ENCODE results near the gene DNMT1. TPM values are rescaled to one million over a fixed set of nuclear protein-coding genes. Genes with fewer than 3 reads are reported as not detected.
"Not testable (repeated sequence)": the region's sequence is repeated elsewhere in the genome, so short reads cannot be mapped to it uniquely, and the experiment has no call there.

The DNMT1 gene
- total RNA-seq, 1 donor from 2014 or later = 150 TPM

DNA sequence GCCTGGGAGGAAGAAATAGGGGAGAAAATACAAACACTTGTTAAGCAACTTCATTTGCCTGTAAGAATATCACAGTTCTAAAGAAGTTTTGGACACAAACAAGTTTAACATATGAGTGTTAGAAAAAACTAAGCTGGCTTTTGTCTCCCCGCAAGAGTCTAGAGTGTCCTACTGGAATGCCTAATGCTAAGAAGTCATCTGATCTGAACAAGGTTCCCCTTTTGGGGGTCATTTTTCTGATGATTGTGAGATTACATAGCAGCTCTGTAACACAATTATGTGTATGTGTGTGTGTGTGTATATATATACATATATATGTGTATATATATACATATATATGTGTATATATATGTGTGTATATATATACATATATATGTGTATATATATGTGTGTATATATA lies 12.7 kb downstream of the DNMT1 start:
- peaks cover 1% of the 10 kb centered on the region for H3K36me3 Mint-ChIP-seq (ENCODE audit: insufficient read depth)
- no peak overlapping the region for H3K4me3 Mint-ChIP-seq (ENCODE audit: low read depth)
- no peaks in the 10 kb centered on the region for H3K4me1 Mint-ChIP-seq (ENCODE audit: low read depth)
- no peaks in the 10 kb centered on the region for H3K9me3 Mint-ChIP-seq (ENCODE audit: low read depth)
- TF ChIP-seq, protein P1, sequence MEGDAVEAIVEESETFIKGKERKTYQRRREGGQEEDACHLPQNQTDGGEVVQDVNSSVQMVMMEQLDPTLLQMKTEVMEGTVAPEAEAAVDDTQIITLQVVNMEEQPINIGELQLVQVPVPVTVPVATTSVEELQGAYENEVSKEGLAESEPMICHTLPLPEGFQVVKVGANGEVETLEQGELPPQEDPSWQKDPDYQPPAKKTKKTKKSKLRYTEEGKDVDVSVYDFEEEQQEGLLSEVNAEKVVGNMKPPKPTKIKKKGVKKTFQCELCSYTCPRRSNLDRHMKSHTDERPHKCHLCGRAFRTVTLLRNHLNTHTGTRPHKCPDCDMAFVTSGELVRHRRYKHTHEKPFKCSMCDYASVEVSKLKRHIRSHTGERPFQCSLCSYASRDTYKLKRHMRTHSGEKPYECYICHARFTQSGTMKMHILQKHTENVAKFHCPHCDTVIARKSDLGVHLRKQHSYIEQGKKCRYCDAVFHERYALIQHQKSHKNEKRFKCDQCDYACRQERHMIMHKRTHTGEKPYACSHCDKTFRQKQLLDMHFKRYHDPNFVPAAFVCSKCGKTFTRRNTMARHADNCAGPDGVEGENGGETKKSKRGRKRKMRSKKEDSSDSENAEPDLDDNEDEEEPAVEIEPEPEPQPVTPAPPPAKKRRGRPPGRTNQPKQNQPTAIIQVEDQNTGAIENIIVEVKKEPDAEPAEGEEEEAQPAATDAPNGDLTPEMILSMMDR (IDR thresholded peaks at IDR 0.05; ENCODE audit: unreplicated experiment) = no peak
- DNase-seq (ENCODE audit: low spot score, unreplicated experiment) = no peak
- H3K27me3 Mint-ChIP-seq = no peaks in the 10 kb centered on the region
- no peak overlapping the region for H3K27ac Mint-ChIP-seq

DNA sequence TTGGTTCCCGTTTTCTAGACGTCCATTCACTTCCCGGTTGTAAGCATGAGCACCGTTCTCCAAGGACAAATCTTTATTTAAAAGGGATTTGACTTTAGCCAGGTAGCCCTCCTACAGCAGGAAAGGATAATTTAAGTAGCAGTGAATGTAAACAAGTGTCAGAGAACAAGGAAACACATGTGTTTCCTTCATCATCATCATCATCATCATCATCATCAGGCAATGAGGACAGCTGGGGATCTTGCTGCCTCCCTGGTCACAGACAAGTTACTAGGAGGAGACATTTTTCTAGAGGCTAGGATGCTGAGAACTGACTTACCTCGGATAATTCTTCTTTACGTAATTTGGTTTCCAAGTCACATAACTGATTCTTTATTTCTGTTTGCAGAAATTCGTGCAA lies 14.3 kb downstream of the DNMT1 start:
- no peak overlapping the region for H3K27ac Mint-ChIP-seq
- DNase-seq (ENCODE audit: low spot score, unreplicated experiment) = no peak
- H3K36me3 Mint-ChIP-seq (ENCODE audit: insufficient read depth) = peaks cover 5% of the 10 kb centered on the region
- no peaks in the 10 kb centered on the region for H3K4me1 Mint-ChIP-seq (ENCODE audit: low read depth)
- TF ChIP-seq, protein P1 (IDR thresholded peaks at IDR 0.05; ENCODE audit: unreplicated experiment) = no peak
- H3K9me3 Mint-ChIP-seq (ENCODE audit: low read depth) = no peaks in the 10 kb centered on the region
- no peak overlapping the region for H3K4me3 Mint-ChIP-seq (ENCODE audit: low read depth)
- no peaks in the 10 kb centered on the region for H3K27me3 Mint-ChIP-seq

DNA sequence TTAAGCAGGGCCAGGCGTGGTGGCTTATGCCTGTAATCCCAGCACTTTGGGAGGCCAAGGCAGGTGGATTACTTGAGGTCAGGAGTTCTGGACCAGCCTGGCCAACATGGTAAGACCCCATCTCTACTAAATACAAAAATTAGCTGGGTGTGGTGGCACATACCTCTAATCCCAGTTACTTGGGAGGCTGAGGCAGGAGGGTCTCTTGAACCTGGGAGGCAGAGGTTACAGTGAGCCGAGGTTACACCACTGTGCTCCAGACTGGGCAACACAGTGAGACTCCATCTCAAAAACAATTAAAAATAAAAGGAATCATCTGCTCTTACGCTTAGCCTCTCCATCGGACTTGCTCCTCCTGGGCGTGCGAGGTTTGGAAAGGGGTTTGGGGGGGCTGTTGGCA lies 14.7 kb downstream of the DNMT1 start:
- DNase-seq (ENCODE audit: low spot score, unreplicated experiment); H3K36me3 Mint-ChIP-seq (ENCODE audit: insufficient read depth); H3K4me1 Mint-ChIP-seq (ENCODE audit: low read depth); H3K27me3 Mint-ChIP-seq; H3K27ac Mint-ChIP-seq; H3K4me3 Mint-ChIP-seq (ENCODE audit: low read depth); H3K9me3 Mint-ChIP-seq (ENCODE audit: low read depth): not testable (repeated sequence)

DNA sequence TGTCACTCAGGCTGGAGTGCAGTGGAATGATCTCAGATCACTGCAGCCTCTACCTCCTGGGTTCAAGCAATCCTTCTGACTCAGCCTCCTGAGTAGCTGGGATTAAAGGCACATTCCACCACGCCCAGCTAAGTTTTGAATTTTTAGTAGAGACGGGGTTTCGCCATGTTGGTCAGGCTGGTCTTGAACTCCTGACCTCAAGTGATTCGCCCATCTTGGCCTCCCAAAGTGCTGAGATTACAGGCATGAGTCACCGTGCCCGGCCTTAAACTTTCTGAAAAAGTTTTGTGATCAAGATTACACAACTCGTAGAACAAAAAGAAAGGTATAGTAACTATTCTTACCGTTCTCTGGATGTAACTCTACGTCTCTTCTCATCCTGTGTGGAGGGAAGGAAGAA lies 21.2 kb downstream of the DNMT1 start:
- Mint-ChIP-seq H3K27ac (no peak overlapping the region), H3K4me1 (ENCODE audit: low read depth) (no peaks in the 10 kb centered on the region), H3K36me3 (ENCODE audit: insufficient read depth) (peaks cover 17% of the 10 kb centered on the region), H3K27me3 (no peaks in the 10 kb centered on the region), H3K9me3 (ENCODE audit: low read depth) (no peaks in the 10 kb centered on the region), H3K4me3 (ENCODE audit: low read depth) (no peak overlapping the region)
- no peak for DNase-seq (ENCODE audit: low spot score, unreplicated experiment)
- TF ChIP-seq, protein P1 (IDR thresholded peaks at IDR 0.05; ENCODE audit: unreplicated experiment) = no peak

DNA sequence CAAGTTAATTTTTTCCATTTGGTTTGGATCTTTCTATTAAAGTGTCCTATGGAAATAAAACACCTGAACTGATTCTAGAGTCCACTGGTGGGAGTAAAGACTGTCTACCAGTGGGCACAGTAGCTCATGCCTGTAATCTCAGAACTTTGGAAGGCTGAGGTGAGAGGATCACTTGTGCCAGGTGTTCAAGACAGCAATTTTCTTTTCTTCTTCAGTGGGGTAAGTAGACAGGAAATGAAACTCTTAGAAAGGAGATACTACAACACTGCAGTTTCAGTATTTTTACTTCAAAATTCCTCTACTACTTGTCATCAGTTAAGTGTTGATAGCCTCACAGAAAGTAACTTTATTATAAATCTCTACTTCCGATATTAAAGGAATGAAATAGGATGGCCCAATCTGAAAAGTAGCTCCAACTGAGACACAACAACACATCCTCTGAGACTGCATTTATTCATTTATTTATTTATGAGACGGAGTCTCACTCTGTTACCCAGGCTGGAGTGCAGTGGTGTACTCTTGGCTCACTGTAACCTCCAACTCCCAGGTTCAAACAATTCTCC lies 26.3 kb downstream of the DNMT1 start:
- Mint-ChIP-seq H3K4me1 (ENCODE audit: low read depth) (no peaks in the 10 kb centered on the region), H3K27ac (no peak overlapping the region), H3K36me3 (ENCODE audit: insufficient read depth) (peaks cover 10% of the 10 kb centered on the region), H3K9me3 (ENCODE audit: low read depth) (no peaks in the 10 kb centered on the region), H3K27me3 (no peaks in the 10 kb centered on the region), H3K4me3 (ENCODE audit: low read depth) (no peak overlapping the region)
- TF ChIP-seq, protein P1 (IDR thresholded peaks at IDR 0.05; ENCODE audit: unreplicated experiment) = no peak
- DNase-seq (ENCODE audit: low spot score, unreplicated experiment) = no peak

DNA sequence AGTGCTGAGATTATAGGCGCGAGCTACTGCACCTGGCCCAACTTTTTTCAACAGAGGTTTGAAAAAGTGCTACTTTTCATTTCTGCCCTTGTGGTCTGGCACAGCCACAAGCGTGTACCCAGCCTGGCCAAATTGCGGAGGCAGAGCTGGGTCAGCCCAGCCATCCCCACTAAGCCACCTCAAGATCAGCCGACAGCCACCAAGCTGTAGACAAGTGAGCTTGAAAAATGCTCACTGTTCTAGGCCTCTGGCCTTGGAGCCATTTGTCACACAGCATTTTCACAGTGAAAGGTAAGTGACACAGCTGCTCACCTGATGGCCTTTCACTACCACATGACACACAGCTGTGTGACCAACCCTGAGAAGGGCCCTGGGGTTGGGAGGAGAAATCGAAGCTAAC lies 27.3 kb downstream of the DNMT1 start:
- Mint-ChIP-seq H3K36me3 (ENCODE audit: insufficient read depth) (peaks cover 6% of the 10 kb centered on the region), H3K9me3 (ENCODE audit: low read depth) (no peaks in the 10 kb centered on the region), H3K27me3 (no peaks in the 10 kb centered on the region), H3K4me1 (ENCODE audit: low read depth) (no peaks in the 10 kb centered on the region), H3K27ac (no peak overlapping the region), H3K4me3 (ENCODE audit: low read depth) (no peak overlapping the region)
- no peak for DNase-seq (ENCODE audit: low spot score, unreplicated experiment)
- TF ChIP-seq, protein P1 (IDR thresholded peaks at IDR 0.05; ENCODE audit: unreplicated experiment) = no peak

DNA sequence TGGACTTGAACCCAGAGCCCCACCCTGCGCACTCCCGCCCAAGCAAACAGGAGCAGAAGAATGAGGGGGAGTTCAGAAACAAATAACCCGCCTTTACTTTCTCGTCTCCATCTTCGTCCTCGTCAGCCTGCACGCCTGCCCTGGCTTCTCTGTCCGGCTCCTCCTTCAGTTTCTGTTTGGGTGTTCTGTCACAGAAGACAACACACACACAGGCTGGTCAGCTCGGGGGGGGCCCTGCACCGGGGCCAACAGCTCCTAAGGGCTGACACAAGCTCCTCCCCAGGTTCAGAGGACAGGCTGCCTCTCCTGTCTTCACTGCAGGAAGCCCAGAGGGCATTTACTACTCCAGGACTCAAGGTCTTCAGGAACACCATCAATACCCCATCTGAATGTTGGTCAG lies 28.3 kb downstream of the DNMT1 start:
- not testable (repeated sequence) for DNase-seq (ENCODE audit: low spot score, unreplicated experiment); H3K4me3 Mint-ChIP-seq (ENCODE audit: low read depth); H3K4me1 Mint-ChIP-seq (ENCODE audit: low read depth); H3K27me3 Mint-ChIP-seq; H3K36me3 Mint-ChIP-seq (ENCODE audit: insufficient read depth); H3K27ac Mint-ChIP-seq; H3K9me3 Mint-ChIP-seq (ENCODE audit: low read depth)
